LNCAP (cell line): ENCODE measurements around the gene SYNJ2.

Experiments
- TF ChIP-seq, protein P1 (sequence below): fragments of 450-650 bp; IDR thresholded peaks from 2 replicates; pipeline ENCODE4 v1.5.1; 2017; ENCODE audit warnings: mild to moderate bottlenecking

Gene SYNJ2

DNA sequence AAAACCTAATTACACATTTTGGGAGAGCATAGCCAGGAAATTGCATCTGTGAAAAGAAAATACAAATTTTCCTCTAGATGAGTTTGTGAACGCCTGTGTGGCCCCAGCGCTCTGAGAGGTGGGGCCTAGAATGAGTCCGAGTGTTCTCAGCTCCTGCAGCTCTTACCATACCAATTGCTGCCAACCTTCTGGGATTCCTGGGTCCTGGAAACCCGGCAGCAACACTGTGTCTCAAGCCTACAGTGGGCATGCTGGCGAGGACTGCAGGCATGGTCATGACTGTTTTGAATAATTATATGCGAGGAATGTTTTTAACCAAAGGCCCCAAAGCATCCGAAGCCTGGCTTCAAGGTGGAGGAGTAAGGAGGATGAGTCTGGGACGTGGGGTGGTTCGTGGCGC is 96.0 kb downstream of the SYNJ2 start:
- TF ChIP-seq, protein P1, sequence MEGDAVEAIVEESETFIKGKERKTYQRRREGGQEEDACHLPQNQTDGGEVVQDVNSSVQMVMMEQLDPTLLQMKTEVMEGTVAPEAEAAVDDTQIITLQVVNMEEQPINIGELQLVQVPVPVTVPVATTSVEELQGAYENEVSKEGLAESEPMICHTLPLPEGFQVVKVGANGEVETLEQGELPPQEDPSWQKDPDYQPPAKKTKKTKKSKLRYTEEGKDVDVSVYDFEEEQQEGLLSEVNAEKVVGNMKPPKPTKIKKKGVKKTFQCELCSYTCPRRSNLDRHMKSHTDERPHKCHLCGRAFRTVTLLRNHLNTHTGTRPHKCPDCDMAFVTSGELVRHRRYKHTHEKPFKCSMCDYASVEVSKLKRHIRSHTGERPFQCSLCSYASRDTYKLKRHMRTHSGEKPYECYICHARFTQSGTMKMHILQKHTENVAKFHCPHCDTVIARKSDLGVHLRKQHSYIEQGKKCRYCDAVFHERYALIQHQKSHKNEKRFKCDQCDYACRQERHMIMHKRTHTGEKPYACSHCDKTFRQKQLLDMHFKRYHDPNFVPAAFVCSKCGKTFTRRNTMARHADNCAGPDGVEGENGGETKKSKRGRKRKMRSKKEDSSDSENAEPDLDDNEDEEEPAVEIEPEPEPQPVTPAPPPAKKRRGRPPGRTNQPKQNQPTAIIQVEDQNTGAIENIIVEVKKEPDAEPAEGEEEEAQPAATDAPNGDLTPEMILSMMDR = no peak

DNA sequence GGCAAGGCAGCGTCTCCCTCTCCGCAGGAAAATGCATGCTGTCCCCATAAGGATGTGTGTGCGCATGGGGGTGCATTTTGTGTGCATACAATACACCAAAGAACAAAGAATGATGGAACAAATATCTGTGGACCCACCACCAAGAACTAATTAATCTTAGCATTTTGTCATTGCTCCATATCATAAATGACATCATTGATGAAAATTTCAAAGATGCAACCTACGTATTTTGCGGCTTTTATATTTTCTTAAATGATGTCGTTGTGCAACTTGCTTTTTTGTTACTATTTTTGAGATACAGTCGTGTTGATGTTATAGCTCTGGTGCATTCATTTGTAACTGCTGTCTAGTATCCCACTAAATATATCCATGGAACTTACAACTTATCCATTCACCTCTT is 96.7 kb downstream of the SYNJ2 start:
- TF ChIP-seq, protein P1 = no peak

DNA sequence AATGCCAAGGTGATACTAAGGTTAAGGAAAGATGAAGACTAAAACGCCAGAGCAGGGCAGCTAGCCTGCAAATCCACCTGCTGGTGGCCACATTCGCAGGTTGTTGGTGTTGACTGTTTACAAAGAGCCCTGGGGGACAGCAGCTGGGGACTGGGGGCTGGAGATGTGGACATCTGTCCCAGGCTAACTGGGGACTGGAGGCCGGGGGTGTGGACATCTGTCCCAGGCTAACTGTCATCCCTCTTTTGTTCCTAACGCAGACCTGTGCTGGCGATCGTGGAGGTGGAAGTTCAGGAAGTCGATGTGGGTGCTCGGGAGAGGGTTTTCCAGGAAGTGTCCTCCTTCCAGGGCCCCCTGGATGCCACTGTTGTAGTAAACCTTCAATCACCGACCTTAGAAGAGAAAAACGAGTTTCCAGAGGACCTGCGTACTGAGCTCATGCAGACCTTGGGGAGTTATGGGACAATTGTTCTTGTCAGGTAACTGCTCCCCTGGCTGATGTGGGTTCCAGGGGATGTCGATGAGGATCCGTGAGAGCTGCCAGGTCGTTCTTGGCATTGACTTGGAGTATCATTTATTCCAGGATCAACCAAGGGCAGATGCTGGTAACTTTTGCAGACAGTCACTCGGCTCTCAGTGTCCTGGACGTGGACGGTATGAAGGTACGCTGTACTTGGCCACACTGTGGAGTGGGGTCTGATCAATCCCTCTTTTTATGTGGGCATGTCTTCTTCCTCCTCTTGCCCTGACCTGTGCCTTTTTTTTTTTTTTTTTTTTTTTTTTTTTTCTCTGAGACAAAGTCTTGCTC is 99.4 kb downstream of the SYNJ2 start:
- TF ChIP-seq, protein P1 = no peak

DNA sequence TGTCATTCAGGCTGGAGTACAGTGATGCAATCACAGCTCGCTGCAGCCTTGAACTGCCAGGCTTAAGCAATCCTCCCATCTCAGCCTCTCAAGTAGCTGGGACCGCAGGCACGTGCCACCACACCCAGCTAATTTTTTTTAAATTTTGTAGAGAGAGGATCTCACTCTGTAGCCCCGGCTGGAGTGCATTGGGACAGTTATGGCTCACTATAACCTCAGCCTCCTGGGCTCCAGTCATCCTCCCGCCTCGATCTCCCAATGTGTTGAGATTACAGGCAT is 99.9 kb downstream of the SYNJ2 start:
- TF ChIP-seq, protein P1 = no peak

DNA sequence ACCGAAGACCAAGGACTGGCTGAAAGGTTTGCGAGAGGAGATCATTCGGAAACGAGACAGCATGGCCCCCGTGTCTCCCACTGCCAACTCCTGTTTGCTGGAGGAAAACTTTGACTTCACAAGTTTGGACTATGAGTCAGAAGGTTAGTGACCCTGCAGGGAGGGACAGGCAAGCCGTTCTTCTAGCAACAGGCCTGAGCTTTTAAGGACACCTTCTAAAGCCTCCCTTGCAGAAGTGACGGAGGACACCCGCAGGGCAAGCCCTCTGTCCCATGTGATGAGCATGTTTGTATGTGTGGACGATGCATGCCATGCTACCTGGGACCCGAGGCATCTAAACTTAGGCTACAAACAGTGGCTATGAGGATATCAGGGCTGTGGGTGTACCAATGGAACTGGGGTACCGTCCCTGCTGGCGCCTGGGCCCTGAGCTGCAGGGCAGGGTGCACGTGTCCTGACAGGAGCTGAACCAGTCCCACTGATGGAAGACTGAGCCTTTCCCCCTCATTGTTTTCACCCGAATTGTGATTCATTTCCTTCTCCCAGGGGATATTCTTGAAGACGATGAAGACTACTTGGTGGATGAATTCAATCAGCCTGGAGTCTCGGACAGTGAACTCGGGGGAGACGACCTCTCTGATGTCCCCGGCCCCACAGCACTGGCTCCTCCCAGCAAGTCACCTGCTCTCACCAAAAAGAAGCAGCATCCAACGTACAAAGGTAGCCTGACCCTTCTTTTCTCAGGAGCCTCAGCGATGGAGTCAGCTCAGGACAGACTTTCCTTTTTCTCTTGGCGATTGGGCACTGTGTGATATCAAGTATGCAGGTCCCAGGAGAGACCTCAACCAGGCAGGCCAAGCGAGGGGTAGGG is 102.0 kb downstream of the SYNJ2 start:
- TF ChIP-seq, protein P1 = no peak

DNA sequence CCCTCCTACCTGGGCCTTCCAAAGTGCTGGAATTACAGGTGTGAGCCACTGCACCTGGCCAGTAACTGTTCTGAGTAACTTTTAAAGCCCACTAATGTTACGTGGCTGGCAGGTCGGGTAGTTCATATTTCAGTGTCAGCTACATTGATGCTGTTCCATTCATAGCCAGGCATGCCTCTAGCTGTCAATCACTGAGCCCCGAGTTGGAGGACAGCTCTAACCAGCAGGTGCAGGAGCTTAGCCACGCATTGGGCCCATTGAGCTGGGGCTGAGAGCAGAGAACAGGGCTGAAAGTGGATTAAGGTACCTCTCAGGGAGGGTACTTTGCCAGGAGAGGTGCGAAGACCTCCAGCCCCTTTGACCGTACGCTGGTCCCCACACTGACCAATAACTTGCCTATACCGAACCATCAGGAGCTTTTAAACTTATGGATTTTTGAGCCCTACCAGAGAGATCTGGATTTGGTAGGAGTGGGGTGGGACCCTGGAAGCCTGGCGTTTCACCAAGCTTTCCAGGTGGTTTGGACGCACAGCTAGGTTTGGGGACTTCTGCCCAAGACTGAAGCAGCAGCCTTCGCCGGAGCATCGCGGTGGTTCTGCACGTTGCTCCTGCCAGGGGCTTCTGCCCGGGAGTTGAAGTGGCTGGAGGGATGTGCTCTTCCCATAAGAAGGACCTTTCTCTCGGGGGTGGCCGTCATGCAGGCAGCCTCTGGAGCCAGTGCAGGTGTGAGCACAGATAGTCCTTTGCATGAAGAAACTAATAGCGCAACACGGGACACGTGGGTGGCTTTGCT is 103.8 kb downstream of the SYNJ2 start:
- TF ChIP-seq, protein P1 = no peak

DNA sequence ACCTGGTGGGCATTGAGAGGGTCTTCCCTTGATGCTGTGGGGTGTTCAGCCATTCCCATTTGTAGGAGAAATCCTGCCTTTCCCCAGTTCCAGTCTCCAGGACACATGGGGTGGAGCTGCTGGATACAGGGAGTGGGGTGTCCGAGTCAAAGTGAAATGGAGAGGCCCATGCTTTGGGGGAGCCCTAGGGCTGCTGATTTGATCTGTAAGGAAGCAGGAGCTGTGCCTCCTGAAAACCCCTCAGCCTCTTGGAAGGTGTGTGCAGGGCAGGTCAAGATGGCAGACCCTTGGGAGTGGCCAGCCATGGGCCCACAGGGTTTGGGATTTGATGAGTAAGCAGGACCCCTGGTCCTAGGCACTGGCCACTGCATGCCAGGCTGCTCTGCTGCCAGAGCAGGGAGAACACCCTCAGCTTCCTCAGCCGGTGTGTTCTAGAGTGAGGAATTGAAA is 104.4 kb downstream of the SYNJ2 start:
- TF ChIP-seq, protein P1 = no peak
